ENCODE results near the gene VAT1L. TPM values are rescaled to one million over a fixed set of nuclear protein-coding genes. Genes with fewer than 3 reads are reported as not detected.

VAT1L gene
- total and polyA plus RNA-seq, 10 of the 15 experiments (the other 5 are each of a cell fraction or from before 2014, with no cell fraction given), result 0.06 to 0.18 (median 0.10) TPM; not detected in 5

DNA sequence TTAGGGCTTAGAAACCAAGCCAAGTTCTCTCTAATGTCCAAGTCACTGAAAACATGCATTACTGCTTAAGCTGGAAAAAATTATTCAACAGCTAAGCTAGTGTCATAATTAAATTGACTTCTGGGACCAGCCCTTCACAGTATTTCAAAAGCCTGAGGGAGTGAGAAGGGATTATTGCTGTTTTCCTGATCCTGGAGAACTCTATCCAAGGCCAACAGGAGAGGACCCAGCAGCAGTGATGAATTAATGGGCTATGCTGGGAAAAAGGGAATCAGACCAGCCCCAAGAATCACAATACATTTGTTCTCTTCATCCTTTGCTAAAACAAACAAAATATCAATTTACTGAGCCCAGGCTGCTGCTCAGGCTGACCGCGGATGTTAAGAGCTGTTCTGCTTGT lies 199.4 kb downstream of the VAT1L start:
- ATAC-seq (no peak), DNase-seq (ENCODE audit: low read depth, low spot score) (no peak), FAIRE-seq (no peak)
- H3K4me3 ChIP-seq, result no peak overlapping the region
- no peak overlapping the region for H3K27ac ChIP-seq (ENCODE audit: control insufficient read depth, insufficient read depth)
- H3K4me2 ChIP-seq (ENCODE audit: control insufficient read depth, insufficient read depth), result no peak overlapping the region
- no peaks in the 10 kb centered on the region for H4K20me1 ChIP-seq (ENCODE audit: control insufficient read depth, insufficient read depth)
- H3K9ac ChIP-seq (ENCODE audit: control insufficient read depth, insufficient read depth, low read length), result no peak overlapping the region
- H3K9me3 ChIP-seq (replicated peaks; ENCODE audit: control insufficient read depth, insufficient read depth, low read length), result no peaks in the 10 kb centered on the region; the same call in 2 of the 3 replicates
- WGBS (ENCODE audit: insufficient coverage, insufficient replicate concordance, low lambda C conversion rate, missing lambda C conversion rate), result 47% methylated on average over 2 of the region's 2 CpGs
- ChIA-PET RAD21 (ENCODE audit: unreplicated experiment) (no interaction called here), CTCF (interaction anchor here (2.5 kb wide), 1 partner anchor 15 kb away, joined by 7 read pairs; no protein-coding TSS in a partner anchor), POLR2A (no interaction called here), SMC1A (ENCODE audit: uncharacterized antibody, unreplicated experiment) (no interaction called here)
- intact Hi-C loops (cut with micrococcal nuclease; ENCODE audit: unreplicated experiment) (no loop called here), in situ Hi-C loops (cut with MboI) (no loop called here)
- H3K36me3 ChIP-seq (ENCODE audit: control insufficient read depth in 2 of 2, insufficient read depth in 2 of 2, low read length in 1 of 2), result no peaks in the 10 kb centered on the region
- H3K4me1 ChIP-seq (ENCODE audit: control insufficient read depth, insufficient read depth, low read length), result no peaks in the 10 kb centered on the region
- H3K27me3 ChIP-seq (replicated peaks in 1 of 2; ENCODE audit: control insufficient read depth in 2 of 2, insufficient read depth in 2 of 2, low read length in 1 of 2), result no peaks in the 10 kb centered on the region
- BruUV-seq (replicated peaks), result no TSS peak
- no peaks in the 10 kb centered on the region for H3K79me2 ChIP-seq (ENCODE audit: control insufficient read depth, insufficient read depth, low read length)
- H2AFZ ChIP-seq (ENCODE audit: control insufficient read depth, low read depth, low read length), result no peak overlapping the region
- TF ChIP-seq POLR2AphosphoS2 (IDR thresholded peaks at IDR 0.05; ENCODE audit: low read depth, low read length), result no peak
- TF ChIP-seq BMI1 (IDR thresholded peaks at IDR 0.05; ENCODE audit: borderline replicate concordance), result no peak
- no peak for TF ChIP-seq RCOR1 (conservative IDR thresholded peaks at IDR 0.05; ENCODE audit: low read depth, low read length)
- TF ChIP-seq SMAD5 (IDR thresholded peaks at IDR 0.05; ENCODE audit: low read depth), result no peak
- no peak for TF ChIP-seq HDAC6 (IDR thresholded peaks at IDR 0.05; ENCODE audit: unreplicated experiment)
- TF ChIP-seq, protein P1, sequence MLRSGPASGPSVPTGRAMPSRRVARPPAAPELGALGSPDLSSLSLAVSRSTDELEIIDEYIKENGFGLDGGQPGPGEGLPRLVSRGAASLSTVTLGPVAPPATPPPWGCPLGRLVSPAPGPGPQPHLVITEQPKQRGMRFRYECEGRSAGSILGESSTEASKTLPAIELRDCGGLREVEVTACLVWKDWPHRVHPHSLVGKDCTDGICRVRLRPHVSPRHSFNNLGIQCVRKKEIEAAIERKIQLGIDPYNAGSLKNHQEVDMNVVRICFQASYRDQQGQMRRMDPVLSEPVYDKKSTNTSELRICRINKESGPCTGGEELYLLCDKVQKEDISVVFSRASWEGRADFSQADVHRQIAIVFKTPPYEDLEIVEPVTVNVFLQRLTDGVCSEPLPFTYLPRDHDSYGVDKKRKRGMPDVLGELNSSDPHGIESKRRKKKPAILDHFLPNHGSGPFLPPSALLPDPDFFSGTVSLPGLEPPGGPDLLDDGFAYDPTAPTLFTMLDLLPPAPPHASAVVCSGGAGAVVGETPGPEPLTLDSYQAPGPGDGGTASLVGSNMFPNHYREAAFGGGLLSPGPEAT (IDR thresholded peaks at IDR 0.05; ENCODE audit: low read depth), result no peak
- TF ChIP-seq ZBTB40 (IDR thresholded peaks at IDR 0.05; ENCODE audit: borderline replicate concordance), result no peak
- TF ChIP-seq MTA2 (IDR thresholded peaks at IDR 0.05; ENCODE audit: low read depth), result no peak
- no peak for TF ChIP-seq CTCF (IDR thresholded peaks at IDR 0.05 in 2 of 3, conservative IDR thresholded peaks at IDR 0.05 in 1 of 3; ENCODE audit: control insufficient read depth in 2 of 3, extremely low read depth in 1 of 3, insufficient read depth in 1 of 3, low read depth in 3 of 3, low read length in 3 of 3)
- TF ChIP-seq SREBF2 (IDR thresholded peaks at IDR 0.05; ENCODE audit: low read length), result no peak
- no peak for TF ChIP-seq CHD2 (IDR thresholded peaks at IDR 0.05; ENCODE audit: borderline replicate concordance, low read depth, low read length)
- TF ChIP-seq, protein P2, sequence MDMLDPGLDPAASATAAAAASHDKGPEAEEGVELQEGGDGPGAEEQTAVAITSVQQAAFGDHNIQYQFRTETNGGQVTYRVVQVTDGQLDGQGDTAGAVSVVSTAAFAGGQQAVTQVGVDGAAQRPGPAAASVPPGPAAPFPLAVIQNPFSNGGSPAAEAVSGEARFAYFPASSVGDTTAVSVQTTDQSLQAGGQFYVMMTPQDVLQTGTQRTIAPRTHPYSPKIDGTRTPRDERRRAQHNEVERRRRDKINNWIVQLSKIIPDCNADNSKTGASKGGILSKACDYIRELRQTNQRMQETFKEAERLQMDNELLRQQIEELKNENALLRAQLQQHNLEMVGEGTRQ (IDR thresholded peaks at IDR 0.05; ENCODE audit: borderline replicate concordance, low read depth, low read length), result no peak
- TF ChIP-seq HDGF (IDR thresholded peaks at IDR 0.05), result no peak
- no peak for TF ChIP-seq MXI1 (IDR thresholded peaks at IDR 0.05; ENCODE audit: low read depth, low read length)
